Type B pancreatic cell (in vitro differentiated cells): Measurements from ENCODE around the gene MEGF6. TPM values are rescaled to one million over a fixed set of nuclear protein-coding genes. Genes with fewer than 3 reads are reported as not detected.
"Not testable (repeated sequence)": the region's sequence is repeated elsewhere in the genome, so short reads cannot be mapped to it uniquely, and the experiment has no call there.

Experiments used
- DNase-seq: peaks from one replicate; pipeline ENCODE4 v3.0.0; 2021; ENCODE audit warnings: mixed read lengths; ENCODE audit not compliant: unreplicated experiment; ENCODE audit errors: extremely low spot score
- H3K27ac Mint-ChIP-seq: 2 replicates; pipeline ENCODE4 v1.8.0; 2021; ENCODE audit warnings: mild to moderate bottlenecking, mixed read lengths
- H3K27me3 Mint-ChIP-seq: 2 replicates; pipeline ENCODE4 v1.8.0; 2021; ENCODE audit warnings: mixed read lengths
- H3K36me3 Mint-ChIP-seq: 2 replicates; pipeline ENCODE4 v1.8.0; 2021; ENCODE audit warnings: mixed read lengths
- H3K4me1 Mint-ChIP-seq: one replicate; pipeline ENCODE4 v1.8.0; 2021; ENCODE audit warnings: mixed read lengths; ENCODE audit not compliant: unreplicated experiment
- H3K4me3 Mint-ChIP-seq: 2 replicates; pipeline ENCODE4 v1.8.0; 2021; ENCODE audit warnings: mild to moderate bottlenecking, mixed read lengths
- H3K9me3 Mint-ChIP-seq: 2 replicates; pipeline ENCODE4 v1.8.0; 2021; ENCODE audit warnings: mixed read lengths
- total RNA-seq: library from RNA; stranded (reverse); gene quantifications from 2 replicates; pipeline ENCODE4 v1.2.1, GENCODE V29; 2021; ENCODE audit warnings: low replicate concordance
- TF ChIP-seq, protein P1 (sequence below): fragments of 200-600 bp; sonication (generic); conservative IDR thresholded peaks from 2 replicates; pipeline ENCODE4 v1.5.0; 2021; ENCODE audit warnings: antibody characterized with exemption, mild to moderate bottlenecking

Gene MEGF6
- total RNA-seq, 1 donor from 2014 or later, result 61.7 TPM

GRCh38 chr1:3625151-3625907 lies 14.0 kb upstream of the MEGF6 start:
- TF ChIP-seq, protein P1, sequence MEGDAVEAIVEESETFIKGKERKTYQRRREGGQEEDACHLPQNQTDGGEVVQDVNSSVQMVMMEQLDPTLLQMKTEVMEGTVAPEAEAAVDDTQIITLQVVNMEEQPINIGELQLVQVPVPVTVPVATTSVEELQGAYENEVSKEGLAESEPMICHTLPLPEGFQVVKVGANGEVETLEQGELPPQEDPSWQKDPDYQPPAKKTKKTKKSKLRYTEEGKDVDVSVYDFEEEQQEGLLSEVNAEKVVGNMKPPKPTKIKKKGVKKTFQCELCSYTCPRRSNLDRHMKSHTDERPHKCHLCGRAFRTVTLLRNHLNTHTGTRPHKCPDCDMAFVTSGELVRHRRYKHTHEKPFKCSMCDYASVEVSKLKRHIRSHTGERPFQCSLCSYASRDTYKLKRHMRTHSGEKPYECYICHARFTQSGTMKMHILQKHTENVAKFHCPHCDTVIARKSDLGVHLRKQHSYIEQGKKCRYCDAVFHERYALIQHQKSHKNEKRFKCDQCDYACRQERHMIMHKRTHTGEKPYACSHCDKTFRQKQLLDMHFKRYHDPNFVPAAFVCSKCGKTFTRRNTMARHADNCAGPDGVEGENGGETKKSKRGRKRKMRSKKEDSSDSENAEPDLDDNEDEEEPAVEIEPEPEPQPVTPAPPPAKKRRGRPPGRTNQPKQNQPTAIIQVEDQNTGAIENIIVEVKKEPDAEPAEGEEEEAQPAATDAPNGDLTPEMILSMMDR, result no peak
- DNase-seq, result no peak
- Mint-ChIP-seq H3K9me3 (no peaks in the 10 kb centered on the region), H3K4me3 (peak overlapping the region; percentile 99), H3K27ac (peak overlapping the region; percentile 84), H3K36me3 (no peaks in the 10 kb centered on the region), H3K4me1 (peaks cover 21% of the 10 kb centered on the region), H3K27me3 (no peaks in the 10 kb centered on the region)

DNA sequence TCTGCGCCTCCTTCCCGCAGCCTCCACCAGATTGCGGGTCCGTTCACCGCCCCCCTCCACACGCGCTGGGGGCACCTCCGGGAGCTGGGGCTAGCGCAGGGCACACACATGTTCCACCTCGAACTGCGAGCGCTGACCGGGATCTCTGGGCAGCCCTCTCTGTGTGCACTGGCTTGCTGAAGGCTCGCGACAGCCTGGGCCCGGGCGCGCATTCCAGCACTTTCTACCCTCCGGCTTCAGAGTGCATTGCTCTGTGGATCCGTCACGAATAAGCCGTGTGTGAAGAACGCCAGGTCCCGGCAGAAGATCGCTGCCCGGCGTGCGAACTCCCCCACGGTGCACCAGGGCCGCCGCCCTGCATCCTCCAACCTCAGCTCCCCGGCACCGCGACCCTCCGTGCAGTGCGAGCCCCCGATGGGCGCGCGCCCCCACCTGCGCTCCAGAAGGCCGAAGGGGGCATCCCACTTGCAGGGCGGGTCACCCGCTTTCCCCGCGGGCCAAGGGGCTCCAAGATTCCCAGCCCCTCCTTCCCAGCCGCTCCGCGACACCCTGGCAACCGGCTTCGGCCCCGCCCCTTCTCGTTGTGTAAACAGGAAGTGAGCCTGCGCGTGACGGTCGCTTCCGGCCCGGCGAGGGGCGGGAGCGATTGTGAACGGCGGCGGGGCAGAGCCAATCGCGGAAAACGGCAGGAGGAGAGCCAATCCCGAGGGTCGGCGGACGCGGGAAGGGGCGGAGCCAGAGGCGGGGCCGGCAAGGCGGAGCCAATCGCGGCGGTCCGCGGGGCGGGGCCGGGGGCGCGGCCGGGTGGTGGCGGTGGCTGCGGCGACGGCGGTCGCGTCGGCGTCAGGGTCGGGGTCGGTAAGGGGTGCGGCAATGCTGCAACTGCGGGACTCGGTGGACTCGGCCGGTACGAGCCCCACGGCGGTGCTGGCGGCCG lies 13.2 kb upstream of the MEGF6 start, which contains the start of gene TPRG1L:
Gene TPRG1L (plus strand): TSS at position 816 of the 937 bp plus-strand sequence. CDS start 58 bp downstream, at position 874.
- H3K9me3 Mint-ChIP-seq, result no peaks in the 10 kb centered on the region
- peaks cover 4% of the 10 kb centered on the region for H3K27me3 Mint-ChIP-seq
- DNase-seq, result peak; percentile 99
- H3K4me3 Mint-ChIP-seq, result peak within 1 kb of the TSS; percentile 99
- TF ChIP-seq, protein P1, result no peak
- peaks cover 21% of the 10 kb centered on the region for H3K4me1 Mint-ChIP-seq
- H3K36me3 Mint-ChIP-seq, result no peaks in the 10 kb centered on the region
- H3K27ac Mint-ChIP-seq, result peak within 1 kb of the TSS; percentile 90

- TF ChIP-seq, protein P1, result no peak
- no peak for DNase-seq
- H3K4me3 Mint-ChIP-seq, result peak overlapping the region; percentile 99
- H3K27me3 Mint-ChIP-seq, result peaks cover 10% of the 10 kb centered on the region
- H3K36me3 Mint-ChIP-seq, result no peaks in the 10 kb centered on the region
- H3K4me1 Mint-ChIP-seq, result peaks cover 27% of the 10 kb centered on the region
- H3K9me3 Mint-ChIP-seq, result no peaks in the 10 kb centered on the region
- H3K27ac Mint-ChIP-seq, result peak overlapping the region; percentile 90
Observed at GRCh38 chr1:3623441-3624199, 12.3 kb upstream of the MEGF6 start.

DNA sequence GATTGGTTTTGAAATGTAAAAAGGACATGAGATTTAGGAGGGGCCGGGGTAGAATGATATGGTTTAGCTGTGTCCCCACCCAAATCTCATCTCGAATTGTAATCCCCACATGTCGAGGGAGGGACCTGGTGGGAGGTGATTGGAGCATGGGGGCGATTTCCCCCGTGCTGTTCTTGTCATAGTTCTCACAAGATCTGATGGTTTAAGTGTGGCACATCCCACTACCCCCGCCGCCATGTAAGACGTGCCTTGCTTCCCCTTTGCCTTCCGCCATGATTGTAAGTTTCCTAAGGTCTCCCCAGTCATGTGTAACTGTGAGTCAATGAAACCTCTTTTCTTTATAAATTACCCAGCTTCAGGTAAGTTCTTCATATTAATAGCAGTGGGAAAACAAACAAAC lies 10.8 kb upstream of the MEGF6 start:
- not testable (repeated sequence) for H3K27me3 Mint-ChIP-seq, DNase-seq, H3K9me3 Mint-ChIP-seq, H3K27ac Mint-ChIP-seq, H3K36me3 Mint-ChIP-seq
- Mint-ChIP-seq H3K4me3 (peak overlapping the region; percentile 99), H3K4me1 (peaks cover 29% of the 10 kb centered on the region)

DNA sequence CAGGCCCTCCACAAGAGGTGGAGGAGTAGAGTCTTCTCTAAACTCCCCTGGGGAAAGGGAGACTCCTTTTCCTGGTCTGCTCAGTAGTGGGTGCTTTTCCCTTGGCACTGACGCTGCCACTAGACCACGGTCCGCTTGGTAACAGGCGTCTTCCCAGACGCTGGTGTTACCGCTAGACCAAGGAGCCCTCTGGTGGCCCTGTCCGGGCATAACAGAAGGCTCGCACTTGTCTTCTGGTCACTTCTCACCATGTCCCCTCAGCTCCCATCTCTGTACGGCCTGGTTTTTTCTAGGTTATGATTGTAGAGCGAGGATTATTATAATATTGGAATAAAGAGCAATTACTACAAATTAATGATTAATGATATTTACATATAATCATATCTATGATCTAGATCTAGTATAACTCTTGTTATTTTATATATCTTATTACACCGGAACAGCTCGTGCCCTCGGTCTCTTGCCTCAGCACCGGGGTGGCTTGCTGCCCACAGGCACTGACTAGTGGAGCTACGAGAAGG lies 9.9 kb upstream of the MEGF6 start:
- not testable (repeated sequence) for H3K27ac Mint-ChIP-seq, H3K27me3 Mint-ChIP-seq, H3K9me3 Mint-ChIP-seq, DNase-seq, H3K36me3 Mint-ChIP-seq
- Mint-ChIP-seq H3K4me3 (peak overlapping the region; percentile 37), H3K4me1 (peaks cover 28% of the 10 kb centered on the region)
- TF ChIP-seq, protein P1, result peak; percentile 72
